AG09319 (cell line): Measurements from ENCODE around the gene AMELX.

Experiments used
- DNase-seq: peaks from one replicate; pipeline ENCODE4 v3.0.0-alpha.2; 2010; ENCODE audit warnings: low read depth; ENCODE audit errors: extremely low read depth
- CTCF ChIP-seq: IDR thresholded peaks from 2 replicates; pipeline ENCODE4 v1.5.1; 2011; ENCODE audit warnings: low read depth, mild to moderate bottlenecking, inconsistent platforms, low read length, moderate library complexity

Gene AMELX

DNA sequence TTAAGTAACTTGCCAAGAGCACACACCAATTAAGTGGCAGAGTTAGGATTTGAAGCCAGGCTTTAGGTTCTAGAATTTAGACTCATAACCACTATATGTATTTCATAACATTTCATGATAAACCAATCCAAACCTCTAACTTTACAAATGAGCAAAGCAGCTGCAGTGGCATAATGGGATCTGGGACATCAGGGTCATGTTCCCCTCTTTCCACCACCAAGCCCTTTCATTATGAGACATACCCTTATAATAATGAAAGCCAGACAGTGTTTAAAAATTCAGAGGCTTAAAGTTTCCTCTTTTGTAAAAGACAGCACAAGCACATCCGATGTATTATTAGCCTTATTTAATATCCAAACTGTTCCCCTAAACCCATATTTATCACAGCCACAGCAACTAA lies 28.3 kb upstream of the AMELX start:
- TF ChIP-seq CTCF: no peak
- no peak for DNase-seq

GRCh38 chrX:11265352-11265751 lies 27.9 kb upstream of the AMELX start:
- no peak for TF ChIP-seq CTCF
- no peak for DNase-seq

DNA sequence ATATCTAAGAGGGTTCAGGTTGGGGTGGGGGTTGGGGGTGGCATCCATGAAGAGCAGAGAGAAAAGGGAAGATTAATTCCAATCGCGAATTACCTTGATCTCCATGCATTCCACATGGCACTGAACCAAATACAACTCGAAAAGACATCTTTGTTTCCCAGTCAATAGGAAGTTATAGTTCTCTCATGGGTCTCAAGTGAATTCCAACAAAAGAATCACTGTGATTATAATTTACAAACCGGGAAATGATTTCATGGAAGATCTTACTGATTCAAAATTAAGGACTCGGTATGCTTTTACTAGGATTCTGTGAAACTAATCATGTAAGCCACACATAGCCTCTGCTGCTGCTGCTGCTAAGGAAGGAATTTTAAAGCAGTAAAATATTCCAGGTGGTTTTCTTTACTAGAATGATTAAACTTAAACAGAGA lies 26.6 kb upstream of the AMELX start:
- DNase-seq: no peak
- TF ChIP-seq CTCF: no peak

GRCh38 chrX:11267425-11267824 lies 25.8 kb upstream of the AMELX start:
- no peak for DNase-seq
- no peak for TF ChIP-seq CTCF

GRCh38 chrX:11269006-11269405 lies 24.2 kb upstream of the AMELX start:
- no peak for TF ChIP-seq CTCF

DNA sequence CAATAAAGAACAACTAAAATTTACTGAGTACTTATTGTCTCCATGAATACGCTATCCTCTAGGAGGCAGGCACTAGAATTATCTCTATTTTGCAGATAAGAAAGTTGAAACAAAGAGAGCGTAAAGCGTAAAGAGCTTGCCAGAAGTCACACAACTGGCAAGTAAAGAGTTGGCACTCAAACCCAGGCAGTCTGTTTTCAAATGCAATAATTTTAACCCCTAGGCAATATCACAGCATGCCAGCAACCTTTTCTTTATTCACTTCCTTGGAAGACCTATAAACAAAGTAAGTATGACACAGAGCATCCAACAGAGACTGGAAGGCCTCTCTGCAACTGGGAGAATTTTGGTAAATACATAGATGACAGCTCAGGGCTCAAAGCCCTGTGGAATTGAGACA lies 23.2 kb upstream of the AMELX start:
- TF ChIP-seq CTCF: no peak
- no peak for DNase-seq

More at GRCh38 chrX:11269006-11269405, 24.2 kb upstream of the AMELX start:
- DNase-seq: no peak

GRCh38 chrX:11272290-11272689 lies 20.9 kb upstream of the AMELX start:
- TF ChIP-seq CTCF: no peak
- no peak for DNase-seq

- TF ChIP-seq CTCF: no peak
- DNase-seq: no peak
Measured at GRCh38 chrX:11272863-11273262, 20.4 kb upstream of the AMELX start.
